ENCODE measurements around the gene TMEM50A.
"Not testable (repeated sequence)": the region's sequence is repeated elsewhere in the genome, so short reads cannot be mapped to it uniquely, and the experiment has no call there.

- not testable (repeated sequence) for TF ChIP-seq CTCF (IDR thresholded peaks at IDR 0.05 in 4 of 5, conservative IDR thresholded peaks at IDR 0.05 in 1 of 5); POLR2A (IDR thresholded peaks at IDR 0.05)
Measured at GRCh38 chr1:25290043-25290442, 48.1 kb upstream of the TMEM50A start.

Data from gastrocnemius medialis (tissue), 4 donors.